Activated T-cell treated with anti-CD3 and anti-CD28 coated beads for 24 hours (primary cell): ENCODE data around the gene AKT3.
"Not testable (repeated sequence)": the region's sequence is repeated elsewhere in the genome, so short reads cannot be mapped to it uniquely, and the experiment has no call there.

ENCODE experiments used
- DNase-seq: peaks from one replicate; pipeline ENCODE4 v3.0.0-alpha.2; 2020; ENCODE audit warnings: low read depth

AKT3 gene

DNA sequence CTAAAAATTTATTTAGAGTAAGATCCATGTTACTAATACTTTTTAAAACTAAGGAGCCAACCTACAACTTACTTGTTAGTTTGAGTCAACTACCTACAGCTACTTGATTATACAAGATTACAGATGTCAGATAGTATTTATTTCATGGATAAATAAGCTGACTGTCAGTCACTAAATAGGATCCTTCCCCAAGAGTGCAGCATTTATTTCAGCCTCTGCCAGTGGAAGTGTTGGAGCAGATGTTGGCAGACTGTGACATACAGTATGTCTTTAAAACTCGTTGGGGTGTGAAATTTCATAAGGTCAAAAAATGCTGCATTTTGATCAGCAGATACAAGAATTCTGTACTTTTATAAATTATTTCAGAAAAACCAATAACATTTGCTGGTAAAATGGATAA, 156.2 kb downstream of the AKT3 start:
- no peak for DNase-seq

DNA sequence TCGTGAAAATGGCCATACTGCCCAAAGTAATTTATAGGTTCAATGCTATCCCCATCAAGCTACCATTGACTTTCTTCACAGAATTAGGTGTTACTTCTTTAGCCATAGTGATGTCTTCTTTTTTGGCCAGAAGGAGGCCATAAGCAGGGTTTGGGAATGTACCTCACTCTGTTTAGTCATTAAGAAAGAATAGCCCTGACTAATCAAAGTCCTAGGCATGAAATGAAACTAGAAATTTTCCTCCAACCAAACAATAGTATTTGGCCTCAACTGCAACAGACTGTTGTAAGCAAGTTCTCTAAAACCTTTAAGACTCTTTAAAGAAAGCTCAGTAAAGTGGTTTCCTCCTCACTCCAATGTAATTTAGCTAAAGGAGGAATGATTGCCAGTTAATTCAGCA, 163.9 kb downstream of the AKT3 start:
- DNase-seq: no peak

DNA sequence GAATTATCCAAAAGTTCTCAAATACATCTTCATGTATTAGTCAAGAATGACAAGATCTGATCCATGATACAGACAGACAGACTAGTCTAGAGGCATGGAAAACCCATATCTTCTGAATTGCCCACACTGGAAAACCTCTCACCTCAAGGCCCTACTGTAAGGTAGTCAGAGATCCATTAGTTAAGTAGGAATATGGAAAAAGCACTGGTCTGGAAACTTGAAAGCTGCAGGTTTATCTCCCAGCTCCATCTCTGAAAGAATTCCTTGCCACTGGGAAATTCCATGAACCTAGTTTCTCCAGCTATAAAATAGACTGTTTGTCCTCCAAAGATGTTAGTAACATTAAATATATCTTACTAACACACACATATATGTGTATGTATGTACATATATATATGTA, 169.2 kb downstream of the AKT3 start:
- DNase-seq: no peak

DNA sequence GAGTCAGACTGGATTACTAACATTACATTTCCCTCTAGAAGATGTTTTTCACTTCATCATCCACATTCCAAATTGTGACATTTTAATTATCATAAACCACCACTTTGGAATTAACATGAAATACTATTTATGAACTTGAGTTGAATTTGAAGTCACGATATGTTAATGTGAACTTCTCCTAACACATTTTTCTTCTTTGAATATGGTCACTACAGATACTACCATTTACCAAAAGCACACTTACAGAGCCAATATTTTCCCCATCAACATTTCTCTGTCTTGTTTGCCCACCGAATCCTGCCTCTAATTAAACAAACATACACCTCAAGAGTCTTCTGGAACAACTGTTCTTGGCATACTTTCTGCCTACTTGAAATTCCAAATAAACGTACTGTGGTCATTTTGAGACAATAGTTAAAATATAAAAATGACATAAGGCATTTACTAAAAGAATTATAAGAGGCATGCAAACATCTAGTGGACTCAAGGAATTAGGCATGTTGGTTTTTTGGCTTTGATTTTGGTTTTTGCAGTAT, 177.4 kb downstream of the AKT3 start:
- DNase-seq: no peak

DNA sequence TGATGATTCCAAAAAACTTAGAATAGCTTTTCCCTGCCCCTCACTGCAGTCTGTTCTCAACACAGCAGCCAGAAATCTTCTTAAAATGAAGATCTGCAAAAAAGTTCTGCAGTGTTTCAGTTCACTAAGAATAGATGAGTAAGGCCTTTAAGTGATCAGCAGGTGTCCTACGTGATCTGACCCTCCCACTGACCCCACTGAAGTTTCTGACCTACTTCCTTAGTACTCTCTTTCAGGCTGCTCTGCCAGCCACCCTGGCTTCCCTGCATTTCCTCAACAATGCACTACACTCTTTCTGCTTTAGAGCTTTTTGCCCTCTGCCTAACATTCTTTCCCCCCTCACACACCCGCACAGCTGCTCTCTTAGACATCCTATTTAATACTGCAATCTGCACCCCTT, 182.5 kb downstream of the AKT3 start:
- DNase-seq: no peak

DNA sequence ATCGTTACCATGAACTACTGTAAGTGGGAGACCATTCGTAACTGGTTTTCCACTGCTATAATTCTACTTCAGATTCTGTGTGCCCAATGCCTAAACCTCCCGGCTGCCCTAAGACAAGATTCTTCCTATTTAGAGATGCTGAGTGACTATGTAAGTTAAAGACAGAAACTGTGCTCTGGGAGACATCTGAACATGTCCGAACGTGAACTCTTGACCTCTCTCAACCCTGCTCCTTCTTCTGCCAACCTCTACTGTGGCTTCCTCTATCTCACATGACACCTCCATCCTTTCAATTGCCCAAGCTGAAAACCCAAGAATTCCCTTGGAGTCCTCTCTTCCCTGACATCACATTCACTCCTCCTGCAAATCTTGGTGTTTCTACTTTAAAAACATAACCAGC, 182.9 kb downstream of the AKT3 start:
- DNase-seq: no peak

DNA sequence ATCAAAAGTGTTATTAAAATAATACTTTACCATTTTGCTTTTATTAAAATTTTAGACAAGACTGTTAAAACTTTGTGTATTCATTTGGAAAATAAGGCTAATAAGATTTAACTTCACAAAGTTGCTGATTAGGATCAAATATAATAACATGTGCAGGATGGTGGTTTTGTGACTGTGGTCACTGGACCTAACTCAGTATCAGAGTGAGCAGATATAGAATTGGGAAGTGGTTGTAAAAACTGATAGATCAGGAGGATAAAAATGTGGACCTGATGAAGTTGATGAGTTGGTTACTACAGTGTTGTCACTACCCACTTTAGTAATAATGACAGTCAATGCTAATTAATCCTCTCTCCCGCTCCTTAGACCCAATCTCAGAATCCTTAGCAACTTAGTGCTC, 186.4 kb downstream of the AKT3 start:
- DNase-seq: no peak

DNA sequence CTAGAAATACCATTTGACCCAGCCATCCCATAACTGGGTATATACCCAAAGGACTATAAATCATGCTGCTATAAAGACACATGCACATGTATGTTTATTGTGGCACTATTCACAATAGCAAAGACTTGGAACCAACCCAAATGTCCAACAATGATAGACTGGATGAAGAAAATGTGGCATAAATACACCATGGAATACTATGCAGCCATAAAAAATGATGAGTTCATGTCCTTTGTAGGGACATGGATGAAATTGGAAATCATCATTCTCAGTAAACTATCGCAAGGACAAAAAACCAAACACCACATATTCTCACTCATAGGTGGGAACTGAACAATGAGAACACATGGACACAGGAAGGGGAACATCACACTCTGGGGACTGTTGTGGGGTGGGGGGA, 187.9 kb downstream of the AKT3 start:
- not testable (repeated sequence) for DNase-seq

DNA sequence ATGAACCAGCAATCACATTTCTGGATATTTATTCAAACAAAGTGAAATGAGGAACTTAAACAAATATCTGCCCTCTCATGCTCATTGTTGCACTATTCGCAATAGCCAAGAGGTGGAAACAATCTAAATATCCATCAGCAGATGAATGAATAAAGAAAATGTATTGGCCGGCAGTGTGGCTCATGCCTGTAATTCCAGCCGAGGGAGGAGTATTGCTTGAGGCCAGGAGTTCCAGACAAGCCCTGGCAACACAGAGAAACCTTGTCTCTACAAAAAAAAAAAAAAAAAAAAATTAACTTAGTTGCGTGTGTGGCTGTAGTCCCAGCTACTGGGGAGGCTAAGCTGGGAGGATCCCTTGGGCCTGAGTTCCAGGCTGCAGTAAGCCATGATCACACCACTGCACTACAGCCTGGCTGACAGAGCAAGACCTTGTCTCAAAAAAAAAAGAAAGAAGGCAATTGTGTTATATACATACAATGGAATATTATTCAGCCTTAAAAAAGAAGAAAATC, 191.4 kb downstream of the AKT3 start:
- DNase-seq: no peak

DNA sequence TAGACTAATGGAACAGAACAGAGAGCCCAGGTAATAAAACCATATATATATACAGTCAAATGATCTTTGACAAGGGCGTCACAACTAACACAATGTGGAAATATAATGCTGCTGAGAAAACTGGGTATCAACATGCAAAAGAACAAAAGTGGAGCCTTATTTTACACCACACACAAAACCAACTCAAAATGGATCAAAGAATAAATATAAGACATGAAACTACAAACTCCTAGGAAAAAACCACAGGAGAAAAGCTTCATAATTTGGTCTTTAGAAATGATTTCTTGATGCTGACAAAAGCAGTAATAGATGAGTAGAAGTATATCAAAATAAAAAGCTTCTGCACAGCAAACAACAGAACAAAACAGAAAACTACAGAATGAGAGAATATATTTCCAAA, 192.2 kb downstream of the AKT3 start:
- no peak for DNase-seq

DNA sequence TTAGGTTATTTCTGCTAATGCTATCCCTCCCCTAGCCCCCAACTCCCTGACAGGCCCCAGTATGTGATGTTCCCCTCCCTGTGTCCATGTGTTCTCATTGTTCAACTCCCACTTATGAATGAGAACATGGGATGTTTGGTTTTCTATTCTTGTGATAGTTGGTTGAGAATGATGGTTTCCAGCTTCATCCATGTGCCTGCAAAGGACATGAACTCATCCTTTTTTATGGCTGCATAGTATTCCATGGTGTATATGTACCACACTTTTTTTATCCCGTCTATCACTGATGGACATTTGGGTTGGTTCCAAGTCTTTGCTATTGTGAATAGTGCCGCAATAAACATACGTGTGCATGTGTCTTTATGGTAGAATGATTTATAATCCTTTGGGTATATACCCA, 200.5 kb downstream of the AKT3 start:
- not testable (repeated sequence) for DNase-seq

DNA sequence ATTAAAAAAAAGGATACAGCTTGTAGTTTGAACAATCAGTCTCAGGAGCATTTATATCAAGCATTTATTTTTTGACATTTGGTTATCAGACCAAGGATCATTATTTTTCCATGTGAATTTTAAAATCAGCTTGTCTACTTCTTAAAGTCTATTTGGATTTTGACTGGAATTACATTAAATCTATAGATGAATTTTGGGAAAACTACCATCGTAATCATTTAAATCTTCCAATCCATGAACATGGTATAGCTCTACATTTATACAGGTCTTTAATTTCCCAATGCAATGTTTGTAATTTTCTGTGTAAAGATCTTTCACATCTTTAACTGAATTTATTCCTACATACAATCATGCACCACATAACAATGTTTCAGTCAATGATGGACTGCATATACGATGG, 203.2 kb downstream of the AKT3 start:
- no peak for DNase-seq

DNA sequence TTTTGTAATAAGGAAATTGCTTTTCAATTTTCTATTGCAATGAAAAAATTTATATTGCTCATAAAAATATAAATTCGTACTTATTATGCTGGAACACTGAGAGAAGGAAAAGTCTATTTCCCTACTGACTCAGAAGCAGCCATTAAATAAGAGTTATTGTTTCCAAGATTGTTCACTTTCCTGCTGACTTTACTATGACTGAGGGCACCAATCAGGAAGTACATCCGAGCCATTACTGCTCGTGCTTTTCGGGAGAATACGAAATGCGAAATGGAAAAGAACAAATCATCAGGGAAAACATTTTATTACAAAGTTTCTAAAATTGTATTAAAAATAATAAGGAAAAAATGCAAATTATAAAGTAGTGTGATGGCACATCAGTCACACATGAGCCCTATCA, 204.8 kb downstream of the AKT3 start:
- DNase-seq: no peak

DNA sequence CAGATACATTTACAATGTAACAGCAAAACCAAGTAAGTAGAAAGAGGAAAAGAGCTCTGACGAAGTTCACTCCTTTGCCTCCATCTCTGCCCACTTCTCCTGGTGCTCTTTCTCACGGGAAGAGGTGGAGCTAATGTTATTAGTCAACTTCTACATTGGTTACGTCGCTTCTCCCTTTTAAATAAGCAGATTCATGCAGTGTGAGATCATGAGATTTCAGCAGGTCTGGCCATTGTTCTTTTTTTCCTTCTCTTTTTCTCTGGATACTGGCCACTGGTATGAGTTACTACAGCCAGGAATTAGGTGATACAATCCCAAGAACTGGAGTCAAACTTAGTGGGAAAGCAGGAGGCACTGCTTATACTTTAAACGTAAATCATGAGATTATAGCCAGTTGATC, 207.1 kb downstream of the AKT3 start:
- DNase-seq: no peak

DNA sequence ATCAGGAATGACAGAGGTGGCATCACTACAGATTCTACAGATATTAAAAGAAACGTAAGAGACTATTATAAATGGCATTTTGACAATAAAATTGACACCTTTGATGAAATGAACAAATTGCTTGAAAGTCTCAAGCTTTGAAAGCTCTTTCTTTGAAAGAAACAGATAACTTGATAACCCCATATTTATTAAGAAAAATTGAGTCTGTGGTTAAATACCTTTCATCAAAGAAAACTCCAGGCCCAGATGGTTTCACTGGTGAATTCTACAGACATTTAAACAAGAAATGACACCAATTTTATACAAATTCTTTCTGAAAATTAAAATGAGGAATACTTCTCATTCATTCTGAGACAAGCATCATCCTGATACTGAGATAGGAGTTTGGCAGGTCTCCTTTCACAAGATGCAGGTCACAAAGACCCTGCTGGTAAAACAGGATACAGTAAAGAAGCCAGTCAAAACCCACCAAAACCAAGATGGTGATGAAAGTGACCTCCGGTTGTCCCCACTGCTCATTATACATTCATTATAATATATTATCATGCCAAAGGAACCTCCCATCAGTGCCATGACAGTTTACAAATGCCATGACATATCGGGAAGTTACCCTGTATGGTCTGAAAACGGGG, 210.9 kb downstream of the AKT3 start:
- DNase-seq: no peak

DNA sequence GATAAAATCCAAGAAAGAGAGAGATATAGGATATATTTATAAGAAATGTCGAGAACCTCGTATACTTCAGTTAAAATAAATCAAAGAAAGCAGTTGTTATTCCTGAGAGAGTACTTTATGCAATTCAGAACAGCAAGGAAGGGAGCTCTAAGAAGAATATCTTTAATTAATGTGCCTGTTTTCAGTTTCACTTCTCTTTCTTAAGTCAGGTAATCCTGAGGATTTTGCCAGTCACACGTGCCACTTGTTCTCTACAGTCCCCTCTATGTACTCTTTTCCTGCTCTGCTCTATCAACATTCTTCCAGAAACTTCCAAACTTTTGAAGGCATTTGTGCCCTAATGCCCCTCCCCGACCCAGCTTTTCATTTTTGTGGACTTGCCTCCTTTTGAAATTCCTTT, 211.9 kb downstream of the AKT3 start:
- no peak for DNase-seq

DNA sequence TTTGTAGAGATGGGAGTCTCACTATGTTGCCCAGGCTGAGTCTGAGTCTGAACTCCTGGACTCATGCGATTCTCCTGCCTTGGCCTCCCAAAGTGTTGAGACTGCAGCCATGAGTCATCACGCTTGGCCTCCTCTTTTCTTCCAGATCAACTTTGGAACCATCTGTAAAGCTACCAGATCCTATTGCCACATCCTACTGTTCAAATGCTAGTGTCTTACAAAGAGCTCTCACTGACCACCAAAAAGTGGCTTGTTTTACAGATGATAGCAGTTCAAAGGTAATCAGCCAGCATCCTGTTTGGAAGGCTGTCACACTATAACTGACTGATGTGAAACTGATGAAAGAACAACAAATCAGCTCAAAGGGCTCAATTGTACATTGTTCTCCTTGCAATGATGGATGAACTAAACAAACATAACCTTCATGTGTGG, 221.6 kb downstream of the AKT3 start:
- DNase-seq: no peak

DNA sequence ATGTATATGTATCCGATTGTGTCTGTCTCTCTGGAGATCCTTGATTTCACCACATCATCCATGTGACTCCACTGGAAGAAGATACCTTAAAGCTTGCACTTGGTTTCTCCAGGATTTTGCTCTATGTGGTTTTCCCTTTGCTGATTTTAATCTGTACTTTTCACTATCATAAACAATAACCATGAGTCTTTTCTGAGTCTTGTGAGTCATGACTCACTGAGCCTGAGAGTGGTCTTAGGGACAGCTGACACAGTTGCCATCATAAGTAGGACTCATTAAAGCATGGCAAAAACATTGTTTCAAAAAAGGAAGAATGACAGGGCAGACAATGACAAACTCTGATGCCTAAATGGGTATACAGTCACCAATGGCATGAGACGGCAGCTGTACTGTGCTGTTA, 226.2 kb downstream of the AKT3 start:
- no peak for DNase-seq

DNA sequence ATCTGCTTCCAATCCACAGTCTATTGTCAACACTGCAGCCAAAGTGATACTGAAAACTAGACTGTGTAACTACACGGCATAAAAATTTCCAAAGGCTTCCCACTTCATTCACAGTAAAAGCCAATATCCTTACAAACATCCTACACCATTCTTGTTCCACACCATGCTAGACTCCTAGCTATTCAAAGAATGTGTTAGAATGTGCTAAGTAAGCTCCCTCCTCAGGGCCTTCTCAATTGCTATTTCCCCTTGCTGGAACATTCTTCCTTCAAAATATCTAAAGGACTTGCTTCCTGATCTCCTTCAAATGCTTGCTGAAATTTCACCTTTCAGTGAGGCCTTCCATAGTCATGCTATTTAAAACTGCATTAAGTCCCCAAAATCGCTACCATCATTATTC, 228.1 kb downstream of the AKT3 start:
- DNase-seq: no peak

DNA sequence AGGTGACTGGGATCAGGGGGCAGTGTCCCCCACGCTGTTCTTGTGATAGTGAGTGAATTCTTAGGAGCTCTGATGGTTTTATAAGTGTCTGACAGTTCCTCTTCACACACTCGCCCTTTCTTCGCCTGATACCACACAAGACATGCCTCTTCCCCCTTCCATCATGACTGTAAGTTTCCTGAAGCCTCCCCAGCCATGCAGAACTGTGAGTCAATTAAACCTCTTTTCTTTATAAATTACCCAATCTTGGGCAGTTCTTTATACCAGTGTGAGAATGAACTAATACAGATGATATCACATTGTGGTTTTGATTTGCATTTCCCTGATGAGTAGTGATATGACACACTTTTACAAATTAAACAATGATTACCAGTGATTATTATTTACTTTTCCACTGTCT, 229.9 kb downstream of the AKT3 start:
- no peak for DNase-seq

DNA sequence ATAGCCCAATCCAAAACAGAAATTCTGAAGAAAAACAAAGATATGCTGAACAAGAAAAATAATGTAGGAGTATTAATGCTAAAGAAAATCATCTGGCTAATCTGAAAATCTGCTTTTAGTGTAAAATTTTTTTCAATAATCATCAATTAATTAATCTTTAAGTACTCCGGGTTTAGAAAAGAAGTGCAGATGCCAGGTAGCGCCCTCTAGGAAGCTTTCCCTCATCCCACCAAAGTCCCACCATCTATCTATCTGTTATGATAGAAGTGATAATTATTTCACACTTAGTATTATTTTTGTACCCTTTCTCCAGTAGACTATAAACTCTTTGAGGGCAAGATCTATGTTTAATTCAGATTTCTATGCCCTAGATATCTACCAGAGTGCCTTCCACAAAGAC, 240.3 kb downstream of the AKT3 start:
- DNase-seq: no peak

DNA sequence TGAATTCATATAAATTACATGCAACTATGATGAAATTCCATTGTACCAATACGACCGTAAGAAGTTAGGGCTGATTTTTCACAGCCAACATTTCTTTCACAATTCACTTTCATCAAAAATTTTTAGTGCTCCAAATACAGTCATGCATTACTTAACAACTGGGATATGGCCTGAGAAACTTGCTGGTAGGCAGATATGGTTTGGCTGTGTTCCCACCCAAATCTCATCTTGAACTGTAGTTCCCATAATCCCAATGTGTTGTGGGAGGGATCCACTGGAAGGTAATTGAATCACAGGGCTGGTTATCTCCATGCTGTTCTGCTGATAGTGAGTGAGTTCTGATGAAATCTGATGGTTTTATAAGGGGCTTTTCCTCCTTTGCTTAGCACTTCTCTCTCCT, 244.4 kb downstream of the AKT3 start:
- no peak for DNase-seq

DNA sequence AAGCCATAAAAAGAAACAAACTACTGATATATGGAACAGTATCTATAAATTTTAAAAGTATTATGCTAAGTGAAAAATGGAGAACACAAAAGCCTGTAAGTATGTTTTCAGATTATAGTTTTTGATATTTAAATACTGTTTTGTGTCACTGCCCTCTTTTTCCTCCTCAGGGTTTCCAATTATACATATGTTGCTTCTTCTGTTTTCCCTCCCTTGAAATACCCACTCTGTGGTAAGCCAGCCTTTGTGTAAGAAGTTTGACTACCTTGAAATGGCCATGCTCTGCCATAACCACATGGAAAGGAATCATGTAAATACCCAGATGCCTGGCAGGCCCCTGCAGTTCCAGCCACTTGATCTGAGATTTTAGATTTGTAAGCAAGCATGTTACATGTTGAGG, 248.3 kb downstream of the AKT3 start:
- no peak for DNase-seq

DNA sequence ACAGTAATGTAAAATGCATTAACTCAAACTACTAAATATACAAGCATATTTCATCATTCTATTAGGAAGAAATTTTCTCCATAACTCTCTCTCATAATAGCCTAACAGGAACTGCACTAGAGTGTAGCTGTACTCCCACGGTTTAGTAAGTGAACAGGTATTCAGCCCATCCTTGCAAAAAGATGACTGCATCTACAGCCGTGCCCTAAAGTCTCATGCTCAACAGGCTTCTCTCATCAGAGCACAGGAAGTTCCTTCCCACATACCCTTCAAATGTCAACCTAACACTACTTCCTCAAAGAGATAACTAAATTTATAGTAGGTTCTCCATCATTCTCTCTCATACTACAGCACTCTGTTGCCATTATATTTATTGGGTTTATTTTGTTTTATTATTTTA, 251.6 kb downstream of the AKT3 start:
- no peak for DNase-seq
